WERI-Rb-1 (cell line): ENCODE measurements around the gene NACA.
"Not testable (repeated sequence)": the region's sequence is repeated elsewhere in the genome, so short reads cannot be mapped to it uniquely, and the experiment has no call there.

Source experiments
- DNase-seq: peaks from one replicate; pipeline ENCODE4 v3.0.0-alpha.2; 2020
- H3K27ac ChIP-seq: fragments of 250-450 bp; sonication (Bioruptor Pico); 2 replicates; pipeline ENCODE4 v1.5.1; 2020; ENCODE audit warnings: mild to moderate bottlenecking, moderate library complexity
- H3K27me3 ChIP-seq: fragments of 250-450 bp; sonication (Bioruptor Pico); 2 replicates; pipeline ENCODE4 v1.5.1; 2021; ENCODE audit warnings: mild to moderate bottlenecking, low read depth, moderate library complexity; ENCODE audit not compliant: insufficient read depth, severe bottlenecking
- H3K36me3 ChIP-seq: fragments of 250-450 bp; sonication (Bioruptor Pico); 2 replicates; pipeline ENCODE4 v1.5.1; 2020; ENCODE audit warnings: mild to moderate bottlenecking, moderate library complexity
- H3K4me3 ChIP-seq: 2 replicates; pipeline ENCODE4 v1.5.1; 2011; ENCODE audit warnings: low read depth, mild to moderate bottlenecking, control low read depth, low read length
- H3K9me3 ChIP-seq: fragments of 250-450 bp; sonication (Bioruptor Pico); 2 replicates; pipeline ENCODE4 v1.5.1; 2021; ENCODE audit warnings: mild to moderate bottlenecking, moderate library complexity; ENCODE audit not compliant: severe bottlenecking
- TF ChIP-seq, protein P1 (sequence below): IDR thresholded peaks from 2 replicates; pipeline ENCODE4 v1.5.1; 2011; ENCODE audit warnings: low read depth, mild to moderate bottlenecking, control low read depth, inconsistent platforms, low read length

NACA gene

DNA sequence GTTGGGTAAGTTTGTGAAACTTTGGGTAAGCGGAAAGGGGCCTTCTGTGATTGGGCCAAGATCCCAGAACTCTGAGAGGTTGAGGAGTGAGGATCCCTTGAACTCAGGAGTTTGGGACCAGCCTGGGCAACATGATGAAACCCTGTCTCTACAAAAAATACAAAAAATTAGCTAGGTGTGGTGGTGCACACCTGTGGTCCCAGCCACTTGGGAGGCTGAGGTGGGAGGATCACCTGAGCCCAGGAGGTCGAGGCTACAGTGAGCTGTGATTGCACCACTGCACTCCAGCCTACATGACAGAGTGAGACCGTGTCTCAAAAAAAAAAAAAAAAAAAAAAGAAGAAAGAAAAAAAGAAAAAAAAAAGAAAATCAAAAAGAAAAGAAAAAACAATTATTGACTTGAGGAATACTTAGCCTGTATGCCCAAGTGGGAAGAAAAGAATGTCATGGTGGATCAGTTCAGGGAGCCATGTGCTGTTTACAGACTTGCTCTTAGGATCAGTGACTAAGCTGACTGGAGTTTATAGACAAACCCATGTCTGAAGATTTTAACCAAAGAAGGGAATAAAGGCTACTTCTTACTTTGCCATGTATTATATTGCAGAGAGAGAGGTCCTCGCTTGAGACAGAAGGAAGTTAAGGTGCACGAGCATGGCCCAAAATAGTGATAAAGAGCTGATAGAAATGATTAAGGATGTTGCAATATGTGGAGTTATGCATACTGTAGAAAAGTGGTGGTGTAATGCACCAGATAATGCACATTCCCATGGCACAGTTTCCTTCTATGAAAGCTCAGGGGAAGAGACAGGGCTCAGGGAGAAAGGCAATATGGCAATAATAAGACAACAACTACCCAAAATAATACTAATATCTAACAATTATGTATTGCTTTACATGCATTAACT lies 38.9 kb upstream of the NACA start:
- H3K9me3 ChIP-seq, result no peaks in the 10 kb centered on the region
- DNase-seq, result no peak
- no peak overlapping the region for H3K27ac ChIP-seq

DNA sequence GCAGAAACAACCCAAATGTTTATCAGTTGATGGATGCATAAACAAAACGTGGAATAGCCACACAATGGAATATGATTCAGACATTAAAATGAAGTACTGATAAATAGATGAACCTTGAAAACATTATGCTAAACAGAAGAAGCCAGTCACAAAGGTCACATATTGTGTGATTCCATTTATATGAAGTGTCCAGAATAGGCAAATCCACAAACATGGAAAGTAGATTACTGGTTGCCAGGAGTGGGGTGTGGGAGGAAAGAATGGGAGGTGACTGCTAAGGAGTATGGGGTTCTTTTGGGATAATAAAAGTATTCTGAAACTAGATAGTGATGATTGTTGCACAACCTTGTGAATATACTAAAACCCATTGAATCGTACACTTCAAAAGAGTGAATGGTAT lies 36.7 kb upstream of the NACA start:
- no peak for DNase-seq
- H3K27ac ChIP-seq, result no peak overlapping the region
- H3K27me3 ChIP-seq, result no peaks in the 10 kb centered on the region
- no peaks in the 10 kb centered on the region for H3K36me3 ChIP-seq
- H3K4me3 ChIP-seq, result no peak overlapping the region
- TF ChIP-seq, protein P1, sequence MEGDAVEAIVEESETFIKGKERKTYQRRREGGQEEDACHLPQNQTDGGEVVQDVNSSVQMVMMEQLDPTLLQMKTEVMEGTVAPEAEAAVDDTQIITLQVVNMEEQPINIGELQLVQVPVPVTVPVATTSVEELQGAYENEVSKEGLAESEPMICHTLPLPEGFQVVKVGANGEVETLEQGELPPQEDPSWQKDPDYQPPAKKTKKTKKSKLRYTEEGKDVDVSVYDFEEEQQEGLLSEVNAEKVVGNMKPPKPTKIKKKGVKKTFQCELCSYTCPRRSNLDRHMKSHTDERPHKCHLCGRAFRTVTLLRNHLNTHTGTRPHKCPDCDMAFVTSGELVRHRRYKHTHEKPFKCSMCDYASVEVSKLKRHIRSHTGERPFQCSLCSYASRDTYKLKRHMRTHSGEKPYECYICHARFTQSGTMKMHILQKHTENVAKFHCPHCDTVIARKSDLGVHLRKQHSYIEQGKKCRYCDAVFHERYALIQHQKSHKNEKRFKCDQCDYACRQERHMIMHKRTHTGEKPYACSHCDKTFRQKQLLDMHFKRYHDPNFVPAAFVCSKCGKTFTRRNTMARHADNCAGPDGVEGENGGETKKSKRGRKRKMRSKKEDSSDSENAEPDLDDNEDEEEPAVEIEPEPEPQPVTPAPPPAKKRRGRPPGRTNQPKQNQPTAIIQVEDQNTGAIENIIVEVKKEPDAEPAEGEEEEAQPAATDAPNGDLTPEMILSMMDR, result no peak
- H3K9me3 ChIP-seq, result peaks cover 2% of the 10 kb centered on the region

More for the DNA sequence above, 38.9 kb upstream of the NACA start:
- Histone ChIP-seq H3K36me3 (no peaks in the 10 kb centered on the region), H3K4me3 (no peak overlapping the region), H3K27me3 (no peaks in the 10 kb centered on the region)
- TF ChIP-seq, protein P1, result no peak

DNA sequence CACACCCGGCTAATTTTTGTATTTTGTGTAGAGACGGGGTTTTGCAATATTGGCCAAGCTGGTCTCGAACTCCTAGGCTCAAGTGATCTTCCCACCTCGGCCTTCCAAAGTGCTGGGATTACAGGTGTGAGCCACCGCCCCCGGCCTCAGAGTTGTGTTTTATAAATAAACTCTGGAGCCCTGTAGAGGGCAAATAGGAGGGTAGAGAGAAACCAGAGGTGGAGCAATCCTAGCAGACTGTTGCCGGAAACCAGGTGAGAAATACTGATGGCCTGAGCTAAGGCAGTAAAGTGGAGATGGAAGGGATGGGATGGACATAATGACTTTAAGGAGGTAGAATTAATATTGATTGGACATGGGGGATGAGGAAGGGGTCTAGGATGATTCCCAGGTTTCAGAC lies 35.4 kb upstream of the NACA start:
- Histone ChIP-seq H3K27ac (no peak overlapping the region), H3K9me3 (peaks cover 2% of the 10 kb centered on the region), H3K4me3 (no peak overlapping the region), H3K36me3 (no peaks in the 10 kb centered on the region), H3K27me3 (no peaks in the 10 kb centered on the region)
- TF ChIP-seq, protein P1, result no peak
- no peak for DNase-seq

DNA sequence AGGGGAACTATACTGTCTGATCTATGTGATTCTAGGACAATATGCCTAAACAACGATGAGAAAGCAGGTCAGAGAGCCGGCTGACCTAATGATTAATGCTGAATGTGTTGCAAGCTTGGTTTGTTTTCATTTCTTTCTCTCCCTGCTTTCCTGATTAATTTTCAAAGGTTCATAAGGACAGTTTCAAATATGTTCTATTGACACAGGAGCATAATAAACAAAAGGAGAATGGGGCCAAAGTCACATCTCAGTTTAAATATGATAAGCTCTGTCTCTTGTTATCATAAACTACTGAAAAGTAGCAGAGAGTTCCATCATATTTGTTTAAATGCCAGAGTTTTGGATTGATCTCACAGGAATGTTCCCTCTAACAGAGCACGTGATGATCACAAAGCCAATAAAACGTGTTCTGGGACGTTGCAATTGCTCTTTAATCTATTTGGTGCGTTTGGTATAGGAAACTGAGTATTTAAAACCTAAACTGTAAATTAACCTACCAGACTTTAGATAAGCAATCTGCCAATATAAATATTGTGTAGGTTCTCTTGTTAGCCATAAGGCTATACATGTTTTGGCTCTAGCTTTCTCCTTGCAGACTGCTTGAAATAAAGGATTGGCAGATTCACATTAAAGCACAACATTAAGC lies 34.3 kb upstream of the NACA start:
- no peak for DNase-seq
- H3K4me3 ChIP-seq, result no peak overlapping the region
- no peaks in the 10 kb centered on the region for H3K27me3 ChIP-seq
- TF ChIP-seq, protein P1, result no peak
- peaks cover 2% of the 10 kb centered on the region for H3K9me3 ChIP-seq
- no peaks in the 10 kb centered on the region for H3K36me3 ChIP-seq
- H3K27ac ChIP-seq, result no peak overlapping the region

DNA sequence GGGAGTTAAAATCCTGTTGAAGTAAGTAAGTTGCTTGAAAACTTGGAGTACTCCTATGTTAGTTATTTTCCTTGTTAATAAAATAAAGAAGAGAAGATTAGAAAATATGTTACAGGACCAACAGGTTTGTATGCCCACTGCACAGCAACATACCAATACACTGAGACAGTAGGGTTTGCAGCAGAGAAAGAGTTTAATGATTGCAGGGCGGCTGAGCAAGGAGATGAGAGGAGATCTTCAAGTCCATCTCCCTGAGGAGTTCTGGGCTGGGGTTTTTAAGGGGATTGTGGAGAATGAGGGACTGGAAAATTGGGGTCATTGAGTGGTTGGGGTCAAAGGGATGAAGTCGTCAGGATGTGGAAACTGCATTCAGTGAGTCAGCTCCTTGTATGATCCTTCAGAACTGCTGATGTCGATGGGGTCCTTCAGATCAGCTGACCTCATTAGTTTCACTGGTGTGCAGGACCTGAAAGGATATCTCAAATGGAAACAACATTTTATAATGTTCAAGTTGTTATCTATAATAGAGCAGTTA lies 33.7 kb upstream of the NACA start:
- Histone ChIP-seq H3K27ac (no peak overlapping the region), H3K9me3 (peaks cover 2% of the 10 kb centered on the region), H3K36me3 (no peaks in the 10 kb centered on the region), H3K27me3 (no peaks in the 10 kb centered on the region), H3K4me3 (no peak overlapping the region)
- TF ChIP-seq, protein P1, result no peak
- DNase-seq, result no peak

DNA sequence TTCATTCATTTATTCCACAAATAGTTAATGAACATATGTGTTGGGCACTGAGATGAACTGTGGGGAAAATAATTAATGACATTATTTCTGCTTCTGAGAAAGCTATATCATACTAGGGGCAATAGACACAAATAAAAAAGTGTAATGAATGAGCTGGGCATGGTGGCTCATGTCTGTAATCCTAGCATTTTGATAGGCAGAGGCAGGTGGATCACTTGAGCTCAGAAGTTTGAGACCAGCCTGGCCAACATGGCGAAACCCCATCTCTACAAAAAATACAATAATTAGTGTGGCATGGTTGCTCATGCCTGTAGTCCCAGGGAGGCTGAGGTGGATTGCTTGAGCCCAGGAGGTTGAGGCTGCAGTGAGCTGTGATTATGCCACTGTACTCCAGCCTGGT lies 32.9 kb upstream of the NACA start:
- DNase-seq, H3K27ac ChIP-seq, H3K27me3 ChIP-seq, H3K9me3 ChIP-seq, H3K4me3 ChIP-seq, H3K36me3 ChIP-seq: not testable (repeated sequence)
